ENCODE data around the gene NRIP1.
A peak's percentile ranks its signal among the peaks of the same experiment; 100 is the strongest.

Gene NRIP1

DNA sequence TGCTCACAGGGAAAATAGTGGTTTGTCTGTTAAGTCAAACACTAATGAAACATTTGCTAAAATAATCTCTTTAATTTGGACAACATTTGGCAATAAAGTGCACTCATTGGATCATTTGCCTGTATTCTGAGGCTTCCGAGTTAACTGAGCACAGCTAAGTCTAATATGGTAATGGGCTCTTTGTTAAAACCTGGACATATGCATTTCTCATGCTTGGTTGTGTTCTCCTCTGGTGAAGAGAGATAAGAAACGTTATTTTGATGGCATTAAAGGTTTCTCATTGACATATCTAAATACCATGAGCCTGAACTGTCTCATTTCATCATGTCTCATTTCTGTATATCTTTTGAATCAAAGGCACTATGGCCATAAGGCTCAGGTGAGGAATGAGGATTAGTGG lies 13.4 kb upstream of the NRIP1 start:
- Histone ChIP-seq H3K36me3 (no peaks in the 10 kb centered on the region), H3K27ac (no peak overlapping the region), H3K4me1 (no peaks in the 10 kb centered on the region), H3K4me3 (no peak overlapping the region), H3K27me3 (no peaks in the 10 kb centered on the region), H3K9me3 (no peaks in the 10 kb centered on the region)
- intact Hi-C loops (cut with DNase I; ENCODE audit: low total_unique reads) = loop anchor here (5.0 kb wide), 1 partner anchor 1644 kb away; no protein-coding TSS in a partner anchor
- TF ChIP-seq, protein P1, sequence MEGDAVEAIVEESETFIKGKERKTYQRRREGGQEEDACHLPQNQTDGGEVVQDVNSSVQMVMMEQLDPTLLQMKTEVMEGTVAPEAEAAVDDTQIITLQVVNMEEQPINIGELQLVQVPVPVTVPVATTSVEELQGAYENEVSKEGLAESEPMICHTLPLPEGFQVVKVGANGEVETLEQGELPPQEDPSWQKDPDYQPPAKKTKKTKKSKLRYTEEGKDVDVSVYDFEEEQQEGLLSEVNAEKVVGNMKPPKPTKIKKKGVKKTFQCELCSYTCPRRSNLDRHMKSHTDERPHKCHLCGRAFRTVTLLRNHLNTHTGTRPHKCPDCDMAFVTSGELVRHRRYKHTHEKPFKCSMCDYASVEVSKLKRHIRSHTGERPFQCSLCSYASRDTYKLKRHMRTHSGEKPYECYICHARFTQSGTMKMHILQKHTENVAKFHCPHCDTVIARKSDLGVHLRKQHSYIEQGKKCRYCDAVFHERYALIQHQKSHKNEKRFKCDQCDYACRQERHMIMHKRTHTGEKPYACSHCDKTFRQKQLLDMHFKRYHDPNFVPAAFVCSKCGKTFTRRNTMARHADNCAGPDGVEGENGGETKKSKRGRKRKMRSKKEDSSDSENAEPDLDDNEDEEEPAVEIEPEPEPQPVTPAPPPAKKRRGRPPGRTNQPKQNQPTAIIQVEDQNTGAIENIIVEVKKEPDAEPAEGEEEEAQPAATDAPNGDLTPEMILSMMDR (IDR thresholded peaks at IDR 0.05) = no peak
- no peak for DNase-seq

DNA sequence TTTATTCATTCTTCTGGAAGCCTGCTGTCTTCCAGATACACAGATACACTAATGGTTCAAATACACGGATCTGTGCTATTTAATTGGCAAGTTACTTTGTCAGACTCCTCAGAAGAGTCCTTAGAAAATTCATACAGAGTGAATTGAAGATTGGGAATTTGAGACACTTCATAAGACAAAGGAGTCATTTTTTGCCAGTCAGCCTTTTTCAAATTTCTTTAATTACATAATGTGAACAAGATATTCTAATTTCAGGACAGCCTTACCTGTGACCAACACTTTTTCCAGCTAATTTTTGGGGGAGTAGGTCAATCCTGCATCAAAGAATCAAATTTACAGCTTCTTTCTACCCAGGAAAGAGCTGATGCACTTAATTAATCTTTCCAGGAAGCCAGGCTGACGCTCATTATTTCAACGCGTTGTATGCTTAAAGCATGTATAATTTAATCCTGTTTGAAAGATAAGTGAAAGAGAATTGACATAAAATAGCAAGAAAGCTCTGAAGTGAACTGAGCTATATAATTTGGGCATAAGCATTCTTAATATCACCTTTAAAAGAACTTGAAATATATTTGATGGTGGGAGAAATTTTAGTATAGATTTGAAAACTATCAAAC lies 12.8 kb upstream of the NRIP1 start:
- no peaks in the 10 kb centered on the region for H3K27me3 ChIP-seq
- no peaks in the 10 kb centered on the region for H3K36me3 ChIP-seq
- no peak for DNase-seq
- intact Hi-C loops (cut with DNase I; ENCODE audit: low total_unique reads) = loop anchor here (5.0 kb wide), 1 partner anchor 1645 kb away; no protein-coding TSS in a partner anchor
- no peak overlapping the region for H3K27ac ChIP-seq
- no peaks in the 10 kb centered on the region for H3K9me3 ChIP-seq
- TF ChIP-seq, protein P1 (IDR thresholded peaks at IDR 0.05) = no peak
- H3K4me3 ChIP-seq = no peak overlapping the region
- no peaks in the 10 kb centered on the region for H3K4me1 ChIP-seq

DNA sequence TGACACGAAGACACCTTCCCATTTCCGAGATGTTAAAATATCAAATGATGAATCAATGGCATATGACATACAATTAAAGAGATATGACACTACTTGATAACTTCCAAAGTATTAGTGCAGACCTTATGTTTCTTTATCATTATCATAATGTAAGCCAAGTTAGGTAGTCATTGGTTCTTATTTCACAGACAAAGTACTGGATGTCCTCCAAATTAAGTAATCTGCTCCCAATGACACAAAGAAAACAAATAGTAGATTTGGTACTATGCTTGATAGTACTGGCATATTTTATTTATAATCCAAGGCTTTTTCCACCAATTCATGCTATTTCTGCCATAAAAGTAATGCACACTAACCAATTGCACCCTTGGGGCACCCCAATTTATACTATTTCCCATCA lies 11.9 kb upstream of the NRIP1 start:
- no peaks in the 10 kb centered on the region for H3K4me1 ChIP-seq
- intact Hi-C loops (cut with DNase I; ENCODE audit: low total_unique reads) = loop anchor here (5.0 kb wide), 1 partner anchor 1646 kb away; no protein-coding TSS in a partner anchor
- H3K36me3 ChIP-seq = no peaks in the 10 kb centered on the region
- DNase-seq = no peak
- TF ChIP-seq, protein P1 (IDR thresholded peaks at IDR 0.05) = no peak
- no peak overlapping the region for H3K4me3 ChIP-seq
- H3K9me3 ChIP-seq = no peaks in the 10 kb centered on the region
- no peaks in the 10 kb centered on the region for H3K27me3 ChIP-seq
- no peak overlapping the region for H3K27ac ChIP-seq

DNA sequence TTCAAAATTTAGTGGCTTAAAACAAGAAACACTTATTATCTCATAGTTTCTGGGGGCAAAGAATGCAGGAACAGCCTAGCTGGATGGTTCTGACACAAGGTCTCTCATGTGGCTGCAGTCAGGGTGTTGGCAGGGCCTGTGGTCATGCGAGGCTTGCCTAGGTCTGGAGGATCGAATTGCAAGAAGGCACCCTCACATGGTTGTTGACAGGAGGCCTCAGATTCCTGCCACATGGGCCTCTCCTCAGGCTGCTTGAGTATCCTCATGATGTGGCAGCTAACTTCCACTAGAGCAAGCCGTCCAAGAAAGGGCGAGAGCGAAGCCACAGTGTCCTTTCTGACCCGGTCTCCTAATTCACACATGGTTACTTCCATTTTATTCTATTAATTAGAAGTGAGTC lies 6.2 kb upstream of the NRIP1 start:
- TF ChIP-seq, protein P1 (IDR thresholded peaks at IDR 0.05) = no peak
- H3K4me3 ChIP-seq = no peak overlapping the region
- H3K27me3 ChIP-seq = no peaks in the 10 kb centered on the region
- no peak for DNase-seq
- H3K27ac ChIP-seq = no peak overlapping the region
- intact Hi-C loops (cut with DNase I; ENCODE audit: low total_unique reads) = no loop called here
- no peaks in the 10 kb centered on the region for H3K36me3 ChIP-seq
- no peaks in the 10 kb centered on the region for H3K9me3 ChIP-seq
- H3K4me1 ChIP-seq = no peaks in the 10 kb centered on the region

DNA sequence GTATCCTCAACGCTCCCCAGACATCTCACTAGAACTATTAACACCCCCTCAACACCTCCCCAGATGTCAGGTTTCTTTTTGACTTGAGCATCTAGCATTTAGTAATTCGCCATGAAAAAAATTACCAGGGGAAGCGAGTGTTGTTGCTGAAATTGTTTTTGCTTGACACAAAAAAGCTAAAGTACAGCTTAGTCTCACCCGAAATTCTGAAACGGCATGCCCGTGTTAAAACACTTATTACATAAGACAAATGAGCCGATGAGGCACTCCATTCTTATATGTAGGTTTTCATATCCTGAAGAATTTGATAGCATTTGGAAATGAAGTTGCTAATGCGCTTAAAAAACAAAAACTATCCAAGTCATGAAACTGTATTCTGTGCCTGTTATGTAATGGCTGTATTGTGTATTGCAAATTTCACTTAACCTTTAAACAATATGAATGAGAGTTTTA lies 1.3 kb upstream of the NRIP1 start:
- no peaks in the 10 kb centered on the region for H3K9me3 ChIP-seq
- TF ChIP-seq, protein P1 (IDR thresholded peaks at IDR 0.05) = no peak
- DNase-seq = no peak
- intact Hi-C loops (cut with DNase I; ENCODE audit: low total_unique reads) = loop anchor here (10.0 kb wide), 2 partner anchors 89 to 681 kb away; partner anchors contain the start of gene HSPA13
- peaks cover 0 to 26% (median 11%) of the 10 kb centered on the region in 4 donors for H3K4me1 ChIP-seq
- H3K27me3 ChIP-seq = no peaks in the 10 kb centered on the region
- H3K36me3 ChIP-seq = no peaks in the 10 kb centered on the region
- peak overlapping the region; percentile 98 for H3K27ac ChIP-seq
- H3K4me3 ChIP-seq = peak overlapping the region; percentile 69 to 85
